Measurements from ENCODE around the gene SLC24A3. TPM values are rescaled to one million over a fixed set of nuclear protein-coding genes. Genes with fewer than 3 reads are reported as not detected.
A peak's percentile ranks its signal among the peaks of the same experiment; 100 is the strongest.

The SLC24A3 gene
- total RNA-seq, 1 donor from 2014 or later, result 0.62 TPM

- ATAC-seq, result no peak
- intact Hi-C loops (cut with micrococcal nuclease), result no loop called here
- DNase-seq, result no peak
Observed at GRCh38 chr20:19504251-19504650, 291.8 kb downstream of the SLC24A3 start.

- intact Hi-C loops (cut with micrococcal nuclease), result no loop called here
- DNase-seq (no peak), ATAC-seq (no peak)
Observed at GRCh38 chr20:19506021-19506420, 293.6 kb downstream of the SLC24A3 start.

DNA sequence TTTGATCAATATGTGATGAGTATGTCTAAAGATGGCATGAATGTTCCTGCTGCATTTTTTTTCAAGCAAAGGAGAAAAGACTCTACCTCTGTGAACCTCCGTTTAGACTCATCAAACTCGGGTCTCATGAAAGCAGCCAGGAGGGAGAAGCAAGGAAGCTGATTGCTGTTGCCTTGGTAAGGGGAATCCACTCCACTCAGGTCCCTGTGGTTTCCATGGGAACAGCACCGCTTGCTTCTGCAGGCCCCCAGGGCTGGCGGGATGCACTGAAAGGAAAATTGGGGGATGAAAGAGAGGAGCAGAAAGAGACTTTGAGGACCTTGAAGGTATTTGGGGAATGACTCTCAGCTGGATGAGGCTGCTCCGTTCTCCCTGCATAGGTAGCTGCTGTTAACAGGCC lies 296.0 kb downstream of the SLC24A3 start:
- DNase-seq (no peak), ATAC-seq (no peak)
- intact Hi-C loops (cut with micrococcal nuclease), result no loop called here

- no peak for DNase-seq
- ATAC-seq, result no peak
- intact Hi-C loops (cut with micrococcal nuclease), result no loop called here
Observed at GRCh38 chr20:19510611-19511010, 298.2 kb downstream of the SLC24A3 start.

GRCh38 chr20:19511931-19512330 lies 299.5 kb downstream of the SLC24A3 start:
- no peak for DNase-seq
- ATAC-seq, result no peak
- intact Hi-C loops (cut with micrococcal nuclease), result no loop called here

- no peak for DNase-seq
- intact Hi-C loops (cut with micrococcal nuclease), result no loop called here
- ATAC-seq, result no peak
Observed at GRCh38 chr20:19512886-19513677, 300.6 kb downstream of the SLC24A3 start.

- intact Hi-C loops (cut with micrococcal nuclease), result no loop called here
- DNase-seq (no peak), ATAC-seq (no peak)
Observed at GRCh38 chr20:19515074-19515473, 302.6 kb downstream of the SLC24A3 start.

DNA sequence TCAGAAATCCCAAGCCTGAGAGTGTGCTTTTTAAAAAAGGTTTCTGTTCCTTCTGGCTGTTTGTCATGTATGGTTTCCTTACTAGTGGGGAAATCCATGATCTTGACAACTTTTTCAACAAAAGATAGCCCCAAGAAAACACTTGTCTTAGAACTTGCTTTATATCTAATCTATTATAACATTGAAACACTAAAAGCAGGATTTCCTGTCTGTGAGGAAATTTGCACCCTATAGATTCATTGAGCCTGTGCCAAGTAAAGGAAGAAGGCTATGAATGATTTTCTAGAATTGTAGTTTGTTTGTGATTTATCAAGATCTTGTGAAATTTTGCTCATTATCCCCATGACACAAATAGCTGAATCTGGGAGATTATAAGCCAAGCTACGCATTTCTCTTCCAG lies 307.0 kb downstream of the SLC24A3 start:
- ATAC-seq, result no peak
- intact Hi-C loops (cut with micrococcal nuclease), result no loop called here
- DNase-seq, result no peak

GRCh38 chr20:19520261-19520660 lies 307.8 kb downstream of the SLC24A3 start:
- ATAC-seq (no peak), DNase-seq (no peak)
- intact Hi-C loops (cut with micrococcal nuclease), result no loop called here

GRCh38 chr20:19522071-19522801 lies 309.8 kb downstream of the SLC24A3 start:
- ATAC-seq (no peak), DNase-seq (no peak)
- intact Hi-C loops (cut with micrococcal nuclease), result no loop called here

- intact Hi-C loops (cut with micrococcal nuclease), result no loop called here
- no peak for DNase-seq
- no peak for ATAC-seq
Observed at GRCh38 chr20:19522836-19523590, 310.6 kb downstream of the SLC24A3 start.

- ATAC-seq, result no peak
- DNase-seq, result no peak
- intact Hi-C loops (cut with micrococcal nuclease), result no loop called here
Observed at GRCh38 chr20:19524691-19525090, 312.2 kb downstream of the SLC24A3 start.

- DNase-seq (no peak), ATAC-seq (no peak)
- intact Hi-C loops (cut with micrococcal nuclease), result no loop called here
Observed at GRCh38 chr20:19527509-19527908, 315.1 kb downstream of the SLC24A3 start.

DNA sequence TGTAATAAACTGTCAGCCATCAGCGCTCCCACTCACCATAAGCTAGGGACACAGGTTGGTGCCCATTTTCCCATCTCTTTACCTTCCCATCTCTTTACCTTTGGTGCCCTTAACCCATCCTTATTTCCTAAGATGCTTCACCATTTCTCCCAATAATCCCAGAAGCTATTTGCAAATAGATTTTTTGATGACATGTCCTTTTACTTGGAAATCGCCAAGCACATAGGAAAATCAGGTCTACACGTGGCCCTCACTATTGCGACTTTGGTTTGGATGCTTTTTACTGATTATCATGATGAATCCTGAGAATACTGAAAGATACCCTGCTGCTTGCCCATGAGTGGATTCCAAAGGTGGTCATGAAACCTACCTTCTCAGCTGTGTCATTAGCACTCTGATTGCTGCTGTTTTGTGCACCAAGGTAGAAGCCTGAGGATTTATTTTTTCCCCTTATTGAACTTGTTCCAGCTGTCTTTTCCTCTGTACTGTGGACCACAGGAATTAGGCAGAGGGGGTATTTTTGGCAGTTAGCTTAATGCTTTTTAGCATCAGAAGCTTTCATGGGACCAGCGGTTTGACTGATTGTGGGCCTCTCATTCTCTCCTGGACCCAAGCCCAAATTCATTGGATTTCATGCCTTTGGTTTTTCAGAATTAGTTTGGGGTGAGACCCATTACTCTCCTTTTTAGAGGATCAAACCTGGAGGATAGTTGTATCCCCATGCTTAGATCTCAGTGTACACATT lies 316.0 kb downstream of the SLC24A3 start:
- DNase-seq (no peak), ATAC-seq (no peak)
- intact Hi-C loops (cut with micrococcal nuclease), result no loop called here

DNA sequence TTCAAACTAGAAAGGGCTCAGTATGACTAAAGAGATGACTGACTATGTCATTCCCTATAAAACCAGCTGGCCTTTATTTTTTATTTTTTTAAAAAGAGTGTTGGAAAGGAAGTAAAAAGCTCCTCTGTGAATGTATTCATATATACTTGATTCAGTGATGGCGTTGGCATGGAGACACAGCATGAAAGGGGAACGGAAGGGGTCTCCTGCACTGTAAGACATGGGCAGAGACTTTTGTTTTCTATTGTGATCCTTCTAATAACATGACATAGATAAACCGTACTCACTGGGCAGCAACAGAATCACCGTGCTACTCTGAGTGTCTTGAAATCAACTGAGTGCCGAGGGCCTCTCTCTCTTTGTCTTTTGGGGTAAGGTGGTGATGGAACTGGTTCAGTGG lies 317.6 kb downstream of the SLC24A3 start:
- intact Hi-C loops (cut with micrococcal nuclease), result no loop called here
- DNase-seq, result no peak
- no peak for ATAC-seq

GRCh38 chr20:19531446-19531845 lies 319.0 kb downstream of the SLC24A3 start:
- ATAC-seq (no peak), DNase-seq (no peak)
- intact Hi-C loops (cut with micrococcal nuclease), result no loop called here

- intact Hi-C loops (cut with micrococcal nuclease), result no loop called here
- ATAC-seq (no peak), DNase-seq (no peak)
Observed at GRCh38 chr20:19538556-19538955, 326.1 kb downstream of the SLC24A3 start.

- intact Hi-C loops (cut with micrococcal nuclease), result no loop called here
- DNase-seq, result no peak
- ATAC-seq, result no peak
Observed at GRCh38 chr20:19539191-19539590, 326.7 kb downstream of the SLC24A3 start.

DNA sequence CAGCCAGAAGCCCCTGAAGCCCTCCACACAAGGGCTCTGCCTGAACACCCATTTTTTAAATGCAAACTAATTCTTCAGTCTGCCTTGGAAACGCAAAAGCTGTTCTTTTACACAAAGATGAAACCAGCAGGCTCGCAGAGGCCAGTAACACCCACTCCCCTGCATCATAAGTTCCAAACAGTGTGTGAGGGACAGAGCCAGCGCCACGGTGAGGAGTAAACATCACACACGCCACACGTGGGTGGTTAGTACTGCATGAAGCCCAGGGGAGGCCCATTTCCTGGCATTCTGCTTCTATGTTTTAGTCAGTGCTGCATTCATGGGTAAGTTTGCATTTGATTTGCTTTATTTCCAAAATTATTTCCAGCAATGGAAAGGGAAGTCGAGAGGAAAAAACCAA lies 327.9 kb downstream of the SLC24A3 start:
- DNase-seq (no peak), ATAC-seq (peak; percentile 45)

More for the DNA sequence above, 327.9 kb downstream of the SLC24A3 start:
- intact Hi-C loops (cut with micrococcal nuclease), result no loop called here
